Measurements from ENCODE around the gene HOXB7.

Gene HOXB7

DNA sequence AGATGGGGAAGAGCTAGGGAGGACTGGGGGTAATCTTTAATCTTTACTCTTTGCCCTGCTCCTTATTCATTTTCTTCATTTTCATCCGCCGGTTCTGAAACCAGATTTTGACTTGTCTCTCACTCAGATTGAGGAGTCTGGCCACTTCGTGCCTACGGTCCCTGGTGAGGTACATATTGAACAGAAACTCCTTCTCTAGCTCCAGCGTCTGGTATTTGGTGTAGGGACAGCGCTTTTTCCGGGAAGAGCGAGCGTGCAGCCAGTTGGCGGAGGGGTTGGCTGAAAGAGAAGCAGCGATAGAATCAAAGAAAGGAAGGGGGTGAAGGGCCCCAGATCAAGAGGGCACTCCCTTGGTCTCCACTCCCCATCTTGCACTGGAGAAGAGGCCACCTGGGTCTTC is 12.0 kb upstream of the HOXB7 start:
- no peak for DNase-seq

DNA sequence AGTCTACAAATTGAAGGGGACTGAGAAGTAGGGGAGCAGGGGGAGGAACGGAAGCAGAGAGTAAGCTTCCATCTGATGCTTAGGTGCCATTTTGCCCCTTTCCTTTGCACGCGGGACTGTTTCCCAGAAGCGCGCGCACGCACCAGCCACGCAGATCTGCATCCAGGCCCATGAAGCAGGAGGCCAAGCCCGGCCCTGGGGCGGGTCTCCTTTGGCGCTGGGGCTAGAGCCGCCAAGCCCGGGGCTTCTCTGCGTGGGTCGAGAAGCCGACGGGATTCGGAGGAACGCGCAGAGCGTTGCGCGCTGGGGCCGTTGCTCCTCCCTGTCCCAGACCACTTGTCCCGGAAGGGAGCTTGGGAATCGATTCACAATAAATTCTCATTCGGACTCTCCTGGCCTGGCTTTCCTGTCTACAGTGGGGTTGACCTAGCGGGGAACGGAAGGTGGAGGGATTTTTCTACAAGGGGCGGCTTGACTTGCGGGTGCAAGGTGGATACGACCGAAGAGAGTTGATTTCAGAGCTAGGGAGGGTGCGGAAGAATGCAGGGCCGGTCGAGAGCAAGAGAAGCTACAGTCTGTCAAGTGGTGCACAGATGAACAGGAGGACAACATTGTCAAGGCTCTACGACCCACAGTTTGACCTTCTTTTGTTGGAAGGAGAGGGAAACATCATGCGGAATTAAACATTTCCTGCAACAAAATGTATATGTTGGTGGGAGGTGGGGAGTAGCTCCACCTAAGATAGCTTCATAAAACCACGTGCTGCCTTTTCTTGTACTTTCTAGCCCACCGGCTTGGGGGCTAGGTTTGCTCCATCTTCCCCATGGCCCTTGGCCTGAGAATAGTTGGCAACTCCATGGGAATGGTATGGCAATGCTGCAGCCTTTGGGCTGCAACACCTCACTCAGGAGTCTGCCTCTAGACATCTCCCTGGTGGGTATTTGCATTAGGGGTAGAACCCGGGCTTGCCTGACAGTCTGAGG is 10.9 kb upstream of the HOXB7 start:
- no peak for DNase-seq

DNA sequence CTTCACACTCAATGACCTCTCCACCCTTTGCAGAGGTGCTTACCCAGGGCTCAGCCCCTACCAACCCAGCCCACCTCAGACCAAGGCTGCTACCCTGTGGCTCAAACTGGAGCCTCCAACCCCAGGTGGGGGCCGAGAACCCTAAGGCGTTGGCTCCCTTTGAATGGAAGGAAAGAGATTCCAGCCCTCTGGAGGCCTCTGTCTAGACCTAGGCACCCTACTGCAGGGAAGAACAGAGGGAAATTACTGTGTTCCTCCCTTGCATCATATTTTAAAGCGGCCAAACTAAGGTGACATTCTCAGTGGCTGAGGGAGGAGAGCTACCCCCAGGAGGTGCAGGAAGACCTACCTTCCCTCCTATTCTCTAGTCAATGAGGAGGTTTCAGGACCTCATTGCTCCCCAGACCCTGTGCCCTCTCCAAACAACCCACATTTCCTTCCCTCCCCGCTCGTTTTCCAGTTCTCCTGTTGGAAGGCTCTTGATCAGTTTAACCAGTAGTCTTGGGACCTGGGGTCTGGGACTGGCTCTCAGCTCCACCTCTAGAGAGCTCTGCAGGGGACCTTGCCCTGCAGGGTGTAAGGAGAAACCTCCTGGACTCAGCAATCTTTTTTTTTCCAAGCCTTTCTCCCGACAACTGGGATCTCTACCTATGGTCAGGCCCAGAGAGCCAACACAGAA is 9.8 kb upstream of the HOXB7 start:
- no peak for DNase-seq

DNA sequence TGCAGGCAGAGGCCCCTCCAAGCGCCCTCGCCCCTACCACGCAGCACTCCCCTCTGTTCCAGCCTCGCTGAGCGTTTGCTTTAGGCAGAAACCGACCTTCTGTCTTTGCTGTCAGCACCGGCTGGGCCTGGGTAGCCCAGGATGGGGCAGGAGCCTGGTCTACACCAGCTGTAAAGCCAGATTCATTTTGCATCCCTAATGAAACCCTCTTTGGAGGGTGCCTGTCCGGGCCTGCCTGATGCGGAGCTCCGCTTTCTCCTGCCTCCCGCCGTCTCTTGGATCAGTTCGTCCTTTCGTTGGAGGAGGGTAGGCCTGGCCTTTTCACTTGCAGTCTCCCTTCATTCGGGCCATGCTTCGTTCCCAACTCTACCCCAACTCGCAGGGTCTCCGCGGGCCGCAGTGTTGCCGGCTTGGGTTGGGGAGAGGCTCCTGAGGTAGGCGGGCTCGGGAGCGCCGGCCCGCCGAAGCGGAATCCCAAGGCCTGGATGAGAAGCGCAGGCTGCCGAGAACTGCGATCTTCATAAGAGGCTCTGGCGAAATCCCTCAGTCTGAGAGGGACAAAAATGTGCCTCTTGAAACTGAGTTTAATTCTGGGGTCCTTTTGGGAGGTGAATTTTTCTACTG is 9.1 kb upstream of the HOXB7 start:
- DNase-seq, result no peak

DNA sequence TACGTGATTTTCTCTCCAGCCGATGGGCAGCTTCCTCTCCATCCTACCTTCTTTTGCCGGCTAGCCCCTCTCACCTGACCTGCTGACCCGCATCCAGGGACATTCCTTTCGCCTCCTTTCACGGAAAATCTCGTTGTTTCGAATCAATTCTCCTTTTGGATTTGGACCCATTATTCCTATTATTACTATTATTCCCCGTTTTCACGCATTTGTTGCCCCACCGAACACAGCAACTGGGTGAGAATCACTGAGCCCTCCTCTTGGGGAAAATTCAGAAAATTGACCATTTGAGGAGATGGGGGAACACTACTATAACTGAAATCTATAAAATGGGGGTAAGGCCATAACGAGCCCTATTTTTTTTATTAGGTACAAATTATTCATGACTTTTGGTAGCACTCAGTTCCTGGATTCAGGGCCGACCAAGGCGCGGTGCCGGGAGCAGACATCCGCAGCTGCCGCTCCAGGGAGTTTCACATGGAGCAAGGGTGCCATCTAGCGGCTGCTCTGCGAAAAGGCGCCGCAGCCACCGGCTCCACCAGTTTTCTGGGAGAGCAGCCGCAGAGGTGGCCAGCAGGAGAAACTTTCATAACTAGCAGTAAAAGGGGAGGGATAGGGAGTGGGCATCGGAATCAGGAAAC is 7.6 kb upstream of the HOXB7 start:
- peak; percentile 87 for DNase-seq

DNA sequence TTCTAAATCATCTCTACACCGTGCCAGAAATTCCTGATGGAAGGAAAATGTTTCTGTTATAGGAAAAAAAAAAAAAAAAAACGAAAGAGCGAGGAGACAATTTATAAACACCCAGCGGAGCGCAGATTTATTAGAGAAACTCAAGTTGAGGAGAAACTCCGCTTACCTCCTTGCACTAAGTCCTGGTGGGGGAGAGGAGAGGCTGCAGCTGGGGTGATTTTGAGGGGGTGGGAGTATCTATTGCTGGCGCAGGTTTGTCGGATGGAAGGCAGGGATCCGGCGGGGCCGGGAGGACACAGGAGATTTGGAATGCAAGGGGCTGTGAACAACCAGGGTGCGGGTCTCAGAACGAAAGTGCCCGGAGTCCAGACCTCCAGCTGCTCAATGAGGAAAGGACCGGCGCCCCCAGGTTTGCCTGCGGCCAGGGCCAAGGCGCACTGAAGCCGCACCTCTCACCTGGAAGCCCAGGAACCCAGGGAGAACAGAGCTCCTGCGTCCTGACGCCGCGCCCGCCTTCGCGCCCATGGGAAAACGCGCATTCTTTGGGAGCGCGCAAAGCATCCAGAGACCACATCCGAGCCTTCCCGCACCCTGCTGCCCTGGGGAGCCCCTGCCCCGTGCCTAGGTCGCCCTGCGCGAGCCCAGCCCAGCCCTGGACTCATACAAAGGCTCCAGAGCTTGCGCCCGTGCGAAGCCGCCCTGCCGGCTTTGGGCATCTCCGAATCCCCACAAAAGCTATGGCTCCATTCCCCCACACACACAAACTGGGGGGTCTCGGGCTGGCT is 6.8 kb upstream of the HOXB7 start:
- peak; percentile 20 for DNase-seq

DNA sequence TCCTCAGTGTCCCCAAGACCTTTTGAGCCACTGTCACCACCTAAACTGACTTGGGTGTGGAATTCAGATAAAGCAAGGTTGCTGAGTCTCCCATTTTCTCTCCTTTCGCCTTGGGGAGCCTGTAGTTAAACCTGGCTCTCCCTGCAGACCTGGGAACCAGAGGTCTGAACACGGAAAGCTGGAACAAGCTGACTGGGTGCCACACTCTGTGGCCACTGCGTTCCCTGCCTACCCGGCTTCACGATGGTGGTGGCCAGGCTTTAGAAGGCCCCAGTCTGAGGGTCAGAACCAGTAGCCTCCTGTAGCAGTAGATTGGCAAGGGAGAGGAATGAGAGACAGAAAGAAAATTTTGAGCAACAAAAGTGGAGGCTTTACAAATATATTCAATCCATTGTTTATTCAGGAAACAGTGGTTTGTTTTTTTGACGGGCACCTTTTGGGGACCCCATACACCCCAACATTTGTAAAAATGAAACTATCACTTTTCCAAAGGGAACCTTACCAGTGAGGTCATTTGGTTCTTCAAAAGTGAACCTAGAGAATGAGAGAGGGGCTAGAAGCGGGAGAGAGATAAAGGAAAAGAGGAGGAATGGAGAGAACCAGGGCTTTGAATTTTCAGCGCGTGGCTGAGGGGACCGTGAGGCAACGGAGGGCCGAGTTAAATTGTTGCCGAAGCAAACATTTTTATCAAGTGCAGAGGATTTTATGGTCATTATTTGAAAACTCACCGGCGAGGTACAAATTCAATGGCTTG is 6.1 kb upstream of the HOXB7 start:
- no peak for DNase-seq

DNA sequence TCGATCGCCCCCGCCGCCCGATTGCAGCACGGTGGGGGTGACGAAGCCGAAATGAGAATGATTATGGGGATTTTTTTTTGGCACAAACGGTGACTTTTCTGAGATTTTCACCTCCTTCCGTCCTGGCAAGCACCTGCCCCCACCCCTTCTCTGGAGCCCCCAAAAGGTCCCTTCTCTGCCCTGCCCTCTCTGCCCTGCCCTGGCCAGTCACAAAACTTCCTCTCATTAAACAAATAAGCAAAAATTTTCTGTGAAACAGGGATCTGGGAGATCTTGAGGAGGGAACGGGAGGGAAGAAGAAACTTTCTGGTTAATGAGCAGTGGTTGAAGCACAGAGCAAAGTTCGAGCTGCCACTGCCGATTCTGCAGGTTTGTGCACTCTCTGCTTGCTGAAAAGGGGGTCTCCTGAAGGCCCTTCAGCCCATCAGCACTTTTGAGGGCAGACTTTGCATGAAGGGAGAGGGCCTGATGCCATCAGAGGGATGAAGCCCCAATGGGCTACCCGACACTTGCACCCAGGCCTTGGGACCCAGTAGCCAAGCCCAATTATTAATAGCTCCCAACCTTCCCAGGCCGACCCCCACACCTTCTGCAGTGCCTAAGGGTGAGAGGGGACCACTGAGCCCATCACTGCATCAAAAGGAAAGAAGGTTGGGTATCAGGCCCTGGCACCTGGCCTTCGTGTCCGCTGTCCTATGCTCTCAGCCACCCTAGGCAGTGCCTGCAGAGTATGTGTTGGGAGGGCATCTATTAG is 5.3 kb upstream of the HOXB7 start:
- DNase-seq, result no peak

DNA sequence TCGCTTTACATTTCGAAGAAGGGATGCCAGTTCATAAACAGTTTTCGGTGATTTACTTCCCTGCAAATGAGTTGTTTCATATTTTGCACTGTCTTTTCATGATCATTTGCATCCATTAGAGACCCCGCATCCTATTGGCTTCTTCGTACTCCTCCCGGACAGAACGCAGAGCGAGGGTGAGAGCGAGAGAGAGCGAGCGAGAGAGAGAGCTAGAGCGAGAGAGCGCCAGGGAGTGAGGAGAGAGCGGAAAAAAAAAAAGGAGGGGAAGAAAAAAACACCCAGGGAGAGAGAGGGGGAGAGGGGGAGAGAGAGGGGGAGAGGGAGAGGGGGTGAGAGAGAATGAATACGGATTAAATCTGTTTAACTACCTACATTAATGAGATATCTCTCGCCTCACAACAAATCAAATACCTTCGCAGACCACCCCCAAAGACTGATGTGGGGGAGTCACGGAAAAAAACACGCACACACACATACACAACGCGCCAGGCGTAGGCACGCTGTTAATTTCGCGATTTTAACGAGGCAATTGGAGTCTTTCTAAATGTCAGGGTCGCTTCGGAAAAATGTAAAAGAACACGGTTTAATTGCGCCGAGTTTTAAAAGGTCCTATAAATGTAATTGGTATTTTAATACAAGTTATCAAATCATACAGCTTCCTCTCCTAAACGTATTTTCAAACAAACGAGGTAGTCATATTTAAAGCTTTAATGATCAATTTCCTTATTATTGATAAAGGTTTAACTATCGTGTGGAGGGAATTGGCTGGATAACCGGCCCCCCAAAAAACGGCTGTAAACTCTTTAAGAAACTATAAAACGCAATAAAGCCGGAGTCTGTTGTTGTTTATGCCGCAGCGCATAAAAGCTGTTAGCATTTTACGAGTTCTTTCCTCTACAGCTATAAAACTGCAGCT is 4.5 kb upstream of the HOXB7 start, which contains the start of gene HOXB8:
Gene HOXB8, minus strand, starts transcription at position 246 of the 916 bp plus-strand sequence. CDS start 588 bp downstream, outside the sequence.
- no peak for DNase-seq

DNA sequence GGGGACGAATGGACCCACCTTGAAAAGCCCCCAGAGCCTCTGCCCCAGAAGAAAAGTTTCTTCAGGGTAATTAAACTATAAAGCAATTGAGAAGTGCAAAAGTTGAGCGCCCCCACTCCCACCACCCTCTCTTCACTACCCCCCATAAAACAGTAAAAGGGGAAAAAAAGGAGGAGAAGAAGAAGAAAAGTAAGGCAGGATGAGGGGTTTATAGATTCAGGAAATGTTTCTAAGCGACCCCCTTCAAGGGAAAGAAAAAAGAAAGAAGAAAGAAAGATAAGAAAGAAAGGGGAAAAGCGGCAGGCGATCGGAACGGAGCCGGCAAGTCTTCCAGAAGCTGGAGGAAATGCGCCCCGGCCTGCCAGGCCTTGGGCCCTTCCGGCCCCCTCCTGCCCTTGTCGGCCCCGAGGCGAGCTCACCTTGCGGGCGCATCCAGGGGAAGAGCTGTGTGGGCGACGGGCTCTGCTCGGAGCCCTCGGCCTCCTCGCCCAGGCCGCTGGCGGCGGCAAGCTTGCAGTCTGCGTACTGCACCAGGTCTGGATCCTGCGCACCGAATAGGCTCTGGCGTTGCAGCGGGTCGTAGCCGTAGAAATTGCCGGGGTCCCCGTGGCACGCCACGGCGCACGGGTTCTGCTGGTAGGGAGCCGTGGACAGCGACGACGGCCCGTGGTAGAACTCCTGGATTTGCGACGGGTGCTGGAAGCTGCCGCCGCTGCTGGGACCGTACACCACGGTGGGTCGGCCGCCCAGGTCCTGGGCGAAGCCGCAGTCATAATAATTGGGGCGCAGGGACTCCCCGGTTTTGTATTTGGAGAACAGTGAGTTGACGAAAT is 3.3 kb upstream of the HOXB7 start:
- DNase-seq, result peak; percentile 57

DNA sequence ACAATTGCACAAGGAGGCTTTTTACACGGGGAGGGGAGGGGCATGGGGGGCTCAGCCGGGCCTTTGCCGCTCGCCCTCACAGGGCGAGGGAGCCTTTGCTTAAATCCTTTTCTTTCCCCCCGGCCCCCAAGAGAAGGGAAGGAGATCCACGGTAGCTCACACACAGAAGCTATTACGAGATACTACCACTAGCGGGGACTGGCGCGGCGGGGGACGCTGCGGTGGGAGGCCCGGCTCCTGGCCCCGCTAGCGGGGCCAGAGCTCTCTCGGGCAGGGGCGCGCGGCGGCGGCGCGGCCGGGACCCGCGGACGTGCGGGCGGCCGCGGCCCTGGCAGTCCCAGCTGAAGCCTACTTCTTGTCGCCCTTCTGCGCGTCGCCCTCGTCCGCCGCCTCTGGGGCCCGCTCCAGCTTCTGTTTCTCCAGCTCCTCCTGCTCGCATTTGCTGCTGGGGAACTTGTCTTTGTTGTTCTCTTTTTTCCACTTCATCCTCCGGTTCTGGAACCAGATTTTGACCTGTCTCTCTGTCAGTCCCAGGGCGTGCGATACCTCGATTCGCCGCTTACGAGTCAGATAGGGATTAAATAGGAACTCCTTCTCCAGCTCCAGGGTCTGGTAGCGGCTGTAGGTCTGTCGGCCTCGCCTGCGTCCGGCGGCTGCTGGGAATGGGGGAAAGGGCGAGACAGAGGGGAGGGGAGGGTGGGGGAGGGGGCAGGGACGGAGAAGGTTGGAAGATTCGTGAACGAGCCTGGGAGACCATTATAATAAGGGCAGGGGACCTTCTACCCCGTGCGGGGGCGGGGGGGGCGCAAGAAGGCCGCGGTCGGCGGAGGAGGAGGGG is 2.3 kb upstream of the HOXB7 start:
- DNase-seq, result peak; percentile 64

DNA sequence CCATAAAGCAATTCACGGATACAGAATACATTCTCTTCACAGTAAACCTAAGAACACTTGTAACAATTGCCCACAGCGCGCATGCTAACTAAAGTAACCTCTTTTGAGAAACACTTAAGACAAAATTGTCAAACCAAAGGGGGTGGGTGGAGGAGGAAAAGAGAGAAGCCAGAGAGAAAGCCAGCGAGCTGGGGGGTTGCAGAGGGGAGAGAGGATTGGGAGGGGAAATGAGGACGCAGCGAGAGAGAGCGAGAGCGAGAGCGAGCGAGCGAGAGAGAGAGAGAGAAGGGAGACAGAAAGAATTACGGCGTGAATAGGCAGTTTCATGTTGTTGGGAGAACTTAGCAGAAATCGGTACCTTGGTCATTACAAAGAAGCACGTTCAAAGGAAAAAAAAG is 1.6 kb upstream of the HOXB7 start:
- DNase-seq, result no peak

DNA sequence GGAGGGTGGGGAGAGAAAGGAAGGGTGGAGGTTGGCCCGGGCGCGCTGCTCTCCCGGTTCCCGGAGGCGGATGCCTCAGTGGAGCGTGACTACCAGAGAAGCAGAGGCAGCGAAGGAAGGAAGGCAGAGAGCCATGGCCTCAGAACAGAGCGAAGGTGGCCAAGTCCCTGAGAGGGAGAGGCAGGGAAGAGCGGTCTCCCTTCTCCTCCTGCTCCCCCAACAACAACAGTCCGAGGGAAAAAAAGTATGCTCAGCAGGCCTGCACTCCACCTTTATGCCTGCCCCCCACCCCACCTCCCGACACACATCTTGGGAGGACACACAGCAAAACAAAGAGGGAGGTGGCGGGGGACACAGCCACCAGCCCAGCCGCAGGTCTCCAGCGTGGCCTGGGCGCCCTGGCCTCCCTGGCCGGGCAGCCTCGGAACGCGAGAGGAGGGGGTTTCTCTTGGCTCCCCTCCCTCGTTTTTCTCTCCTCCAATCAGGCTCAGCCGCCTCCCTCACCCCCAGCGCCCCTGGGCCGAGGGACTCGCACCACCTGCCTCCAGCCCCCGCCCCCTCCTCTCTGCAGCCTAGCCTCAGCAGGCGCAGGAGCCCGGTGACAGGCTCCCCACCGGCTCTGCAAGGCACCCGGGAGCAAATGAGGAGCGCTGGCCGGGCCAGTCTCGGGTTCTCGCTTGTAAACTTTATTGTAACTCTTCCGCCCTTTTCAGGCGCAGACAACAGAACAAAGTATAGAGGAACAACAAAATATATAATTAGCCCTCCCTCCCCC is 1.1 kb upstream of the HOXB7 start:
- no peak for DNase-seq

DNA sequence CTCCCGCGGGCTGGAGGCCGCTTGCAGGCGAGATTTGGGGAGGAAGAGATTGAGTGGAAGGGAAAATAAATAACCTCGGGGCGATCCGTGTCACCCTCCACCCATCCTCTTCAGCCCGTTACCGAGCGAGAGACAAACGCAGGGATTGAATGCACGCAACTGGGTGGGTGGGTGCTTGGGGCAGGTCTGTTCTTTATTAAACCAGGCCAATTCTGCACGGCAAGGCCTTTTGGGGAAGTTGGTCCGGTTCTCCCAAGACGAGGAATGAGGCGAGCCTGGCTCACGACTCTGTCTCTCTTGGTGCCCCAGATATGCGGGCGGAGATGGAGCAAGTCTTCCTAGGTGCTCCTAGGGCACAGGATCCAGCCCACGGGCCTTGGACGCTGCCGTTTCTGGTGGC is 396 bp upstream of the HOXB7 start:
- no peak for DNase-seq

DNA sequence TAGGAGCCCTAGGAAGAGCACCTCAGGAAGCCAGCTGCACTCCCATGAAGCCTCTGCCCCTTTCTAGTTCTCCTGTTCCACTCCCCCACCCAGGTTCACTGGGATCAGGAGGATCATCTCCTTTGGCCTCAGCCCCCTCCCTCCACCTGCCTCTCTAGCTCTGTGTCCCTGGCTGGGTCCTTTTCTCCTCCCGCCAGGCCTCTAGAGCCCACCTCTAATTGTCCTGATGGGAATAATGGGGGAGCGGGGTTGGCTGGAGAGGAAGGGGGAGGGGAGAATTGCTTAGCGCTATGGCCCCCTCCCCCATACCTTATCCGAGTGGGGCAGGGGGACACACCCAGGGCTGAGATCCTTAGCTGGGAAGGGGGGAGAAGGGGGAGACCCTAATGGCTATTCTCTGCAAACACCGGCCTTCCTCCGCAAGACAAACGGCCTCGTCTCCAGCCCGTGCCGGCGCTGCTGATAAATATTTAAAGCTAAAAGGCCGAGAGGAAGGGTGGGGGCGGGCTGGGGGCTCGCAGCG is 997 bp downstream of the HOXB7 start:
- no peak for DNase-seq

DNA sequence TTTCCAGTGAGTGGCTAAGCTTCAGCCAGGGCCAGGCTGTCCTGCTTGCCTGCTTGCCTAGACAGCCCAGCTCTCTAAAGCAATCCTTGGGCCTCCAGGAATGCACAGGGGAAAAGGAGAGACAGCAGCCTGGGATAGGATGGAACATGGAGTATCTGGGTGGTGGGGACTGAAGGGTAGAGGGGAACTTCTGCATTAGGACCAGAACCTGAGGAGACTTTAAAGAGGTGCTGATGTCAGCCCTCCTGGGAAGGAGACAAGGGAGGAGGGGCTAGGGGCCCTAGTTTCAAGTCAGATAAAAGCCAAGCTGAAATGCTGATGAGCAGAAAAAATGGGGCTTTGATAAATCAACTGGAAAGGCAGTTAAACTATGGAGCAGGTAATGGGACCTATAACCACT is 1.8 kb downstream of the HOXB7 start:
- DNase-seq, result no peak

DNA sequence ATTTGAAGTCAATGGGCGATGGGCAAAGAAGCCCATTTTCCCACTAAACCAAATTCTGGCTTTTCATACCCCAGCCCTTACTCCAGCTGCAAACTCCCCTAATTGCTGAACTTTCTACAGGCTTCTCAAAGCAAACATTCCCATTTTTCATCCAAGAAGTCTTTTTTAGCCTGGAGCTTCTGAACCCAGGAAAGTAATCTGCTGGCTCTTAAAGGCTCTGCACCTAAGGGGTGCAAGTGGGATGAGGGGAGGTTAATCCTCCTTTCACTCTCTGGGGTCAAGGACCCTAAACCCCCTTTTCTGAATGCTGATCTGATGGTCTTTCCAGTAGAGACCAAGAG is 2.4 kb downstream of the HOXB7 start:
- DNase-seq, result no peak

Data from stimulated activated CD4-positive, alpha-beta T cell treated with anti-CD3 and anti-CD28 coated beads, Interleukin-15, amount 100 ng/mL, for 24 hours (primary cell).